Mesenchymal stem cell (in vitro differentiated cells and primary cell): ENCODE measurements around the gene PAPSS1.

ENCODE experiments used
- DNase-seq: peaks from one replicate; pipeline ENCODE4 v3.0.0-alpha.2; 2013
- H2AFZ ChIP-seq: one replicate; pipeline ENCODE4 v1.6.1; 2013; ENCODE audit warnings: low read depth, mild to moderate bottlenecking, control low read depth, inconsistent platforms, low read length, moderate library complexity
- H2AK5ac ChIP-seq: 2 replicates; pipeline ENCODE4 v1.6.1; 2013; ENCODE audit warnings: low read length, moderate library complexity, mild to moderate bottlenecking, inconsistent platforms; ENCODE audit not compliant: severe bottlenecking
- H2BK120ac ChIP-seq: one replicate; pipeline ENCODE4 v1.6.1; 2013; ENCODE audit warnings: low read depth, mild to moderate bottlenecking, inconsistent platforms, low read length, moderate library complexity
- H2BK12ac ChIP-seq, 2 experiments: one replicate each; pipeline ENCODE4 v1.6.1; 2013; ENCODE audit warnings: inconsistent platforms in 2 of 2, low read length in 2 of 2, mild to moderate bottlenecking in 2 of 2, moderate library complexity in 2 of 2, control low read depth in 1 of 2
- H2BK15ac ChIP-seq: one replicate; pipeline ENCODE4 v1.6.1; 2013; ENCODE audit warnings: mild to moderate bottlenecking, low read depth, inconsistent platforms; ENCODE audit not compliant: poor library complexity, severe bottlenecking
- H2BK5ac ChIP-seq: 2 replicates; pipeline ENCODE4 v1.6.1; 2013; ENCODE audit warnings: low read depth, mild to moderate bottlenecking, low read length, control low read depth, inconsistent platforms; ENCODE audit not compliant: poor library complexity, severe bottlenecking
- H3K14ac ChIP-seq, 2 experiments: one replicate each; pipeline ENCODE4 v1.6.1; 2013; ENCODE audit warnings: inconsistent platforms in 2 of 2, low read length in 2 of 2, control low read depth in 1 of 2, mild to moderate bottlenecking in 1 of 2, moderate library complexity in 1 of 2
- H3K18ac ChIP-seq, 2 experiments: one replicate each; pipeline ENCODE4 v1.6.1; 2013; ENCODE audit warnings: inconsistent platforms in 2 of 2, low read length in 2 of 2, control low read depth in 1 of 2, low read depth in 1 of 2, mild to moderate bottlenecking in 1 of 2
- H3K23ac ChIP-seq, 2 experiments: one replicate each; pipeline ENCODE4 v1.6.1; 2013; ENCODE audit warnings: inconsistent platforms in 2 of 2, low read length in 2 of 2, mild to moderate bottlenecking in 2 of 2, moderate library complexity in 2 of 2, control low read depth in 1 of 2
- H3K27ac ChIP-seq: 2 replicates; pipeline ENCODE4 v1.5.1; 2013; ENCODE audit warnings: mild to moderate bottlenecking, moderate library complexity, low read length, control low read depth, inconsistent platforms; ENCODE audit not compliant: poor library complexity, severe bottlenecking
- H3K27me3 ChIP-seq, 2 experiments: 2 replicates each; pipeline versions ENCODE4 v1.6.1 to v1.7.0; 2013; ENCODE audit warnings: low read length in 2 of 2, mild to moderate bottlenecking in 2 of 2, moderate library complexity in 2 of 2, control low read depth in 1 of 2, inconsistent platforms in 1 of 2; ENCODE audit not compliant: control insufficient read depth in 1 of 2, insufficient read depth in 1 of 2
- H3K36me3 ChIP-seq, 2 experiments: 2 replicates each; pipeline versions ENCODE4 v1.6.1 to v1.7.0; 2013; ENCODE audit warnings: low read length in 2 of 2, control low read depth in 1 of 2, inconsistent platforms in 1 of 2, low read depth in 1 of 2, mild to moderate bottlenecking in 1 of 2; ENCODE audit not compliant: insufficient read depth in 2 of 2, control insufficient read depth in 1 of 2
- H3K4ac ChIP-seq, 2 experiments: one replicate each; pipeline ENCODE4 v1.6.1; 2013; ENCODE audit warnings: inconsistent platforms in 2 of 2, low read length in 2 of 2, mild to moderate bottlenecking in 2 of 2, moderate library complexity in 2 of 2, control low read depth in 1 of 2, low read depth in 1 of 2
- H3K4me1 ChIP-seq: 2 replicates; pipeline ENCODE4 v1.6.1; 2013; ENCODE audit warnings: low read depth, low read length, control low read depth; ENCODE audit not compliant: control insufficient read depth, insufficient read depth
- H3K4me2 ChIP-seq: 2 replicates; pipeline ENCODE4 v1.6.1; 2013; ENCODE audit warnings: low read length, mild to moderate bottlenecking, inconsistent platforms; ENCODE audit not compliant: poor library complexity, severe bottlenecking
- H3K4me3 ChIP-seq, 2 experiments: 2 replicates each; pipeline versions ENCODE4 v1.5.1 to v1.7.0; 2013; ENCODE audit warnings: low read length in 2 of 2, mild to moderate bottlenecking in 2 of 2, control low read depth in 1 of 2, low read depth in 1 of 2; ENCODE audit not compliant: insufficient read depth in 1 of 2
- H3K79me1 ChIP-seq: replicated peaks from 2 replicates; pipeline ENCODE4 v1.6.1; 2013; ENCODE audit warnings: mild to moderate bottlenecking, control low read depth, low read length, inconsistent platforms; ENCODE audit not compliant: poor library complexity, severe bottlenecking
- H3K9ac ChIP-seq: 2 replicates; pipeline ENCODE4 v1.7.0; 2013; ENCODE audit warnings: mild to moderate bottlenecking, low read length, moderate library complexity
- H3K9me3 ChIP-seq: 2 replicates; pipeline ENCODE4 v1.7.0; 2013; ENCODE audit warnings: mild to moderate bottlenecking, low read length; ENCODE audit not compliant: control insufficient read depth
- H4K8ac ChIP-seq: one replicate; pipeline ENCODE4 v1.6.1; 2013; ENCODE audit warnings: inconsistent platforms, mild to moderate bottlenecking, low read length, moderate library complexity
- H4K91ac ChIP-seq: one replicate; pipeline ENCODE4 v1.6.1; 2013; ENCODE audit warnings: mild to moderate bottlenecking, low read length, inconsistent platforms
- WGBS: methylation state at CpG from one replicate; pipeline ENCODE4 v1.1.7; 2013; ENCODE audit warnings: mixed read lengths; 5-methylcytosine and 5-hydroxymethylcytosine counted together

Gene PAPSS1

DNA sequence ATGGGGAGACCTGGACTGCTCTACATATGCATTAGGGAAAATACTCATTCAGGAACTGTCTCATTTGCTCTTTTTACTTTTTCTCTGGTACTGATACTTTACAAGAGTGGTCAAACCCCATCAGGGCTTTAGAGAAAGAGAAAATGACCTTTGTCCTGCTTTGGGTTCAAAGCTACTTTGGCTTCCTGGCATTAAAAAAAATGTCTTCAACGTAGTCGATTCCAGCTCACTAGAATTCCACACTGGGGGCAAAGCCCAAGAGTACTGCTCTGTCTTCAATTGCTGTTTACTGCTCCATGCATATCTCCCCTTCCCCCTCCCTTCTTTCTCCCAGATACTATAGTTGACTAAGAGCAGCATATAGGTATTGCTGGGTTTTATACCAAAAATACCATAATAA, 98.0 kb downstream of the PAPSS1 start:
- Histone ChIP-seq H3K36me3 (peaks cover 0 to 11% of the 10 kb centered on the region in 2 experiments), H2BK120ac (no peak overlapping the region), H3K4me1 (peaks cover 1% of the 10 kb centered on the region), H2AFZ (no peak overlapping the region), H3K27me3 (no peaks in the 10 kb centered on the region), H3K27ac (no peak overlapping the region), H3K79me1 (peaks cover 12% of the 10 kb centered on the region), H3K9ac (no peak overlapping the region), H2AK5ac (no peak overlapping the region), H3K14ac (no peak overlapping the region), H3K4ac (no peak overlapping the region), H3K4me3 (no peak overlapping the region), H4K8ac (no peak overlapping the region), H3K18ac (no peak overlapping the region), H2BK5ac (no peak overlapping the region), H3K23ac (no peak overlapping the region), H2BK12ac (no peak overlapping the region), H4K91ac (no peak overlapping the region), H3K9me3 (peaks cover 6% of the 10 kb centered on the region), H2BK15ac (no peak overlapping the region), H3K4me2 (no peak overlapping the region)
- DNase-seq: no peak
- 100% methylated on average over 2 of the region's 2 CpGs for WGBS

DNA sequence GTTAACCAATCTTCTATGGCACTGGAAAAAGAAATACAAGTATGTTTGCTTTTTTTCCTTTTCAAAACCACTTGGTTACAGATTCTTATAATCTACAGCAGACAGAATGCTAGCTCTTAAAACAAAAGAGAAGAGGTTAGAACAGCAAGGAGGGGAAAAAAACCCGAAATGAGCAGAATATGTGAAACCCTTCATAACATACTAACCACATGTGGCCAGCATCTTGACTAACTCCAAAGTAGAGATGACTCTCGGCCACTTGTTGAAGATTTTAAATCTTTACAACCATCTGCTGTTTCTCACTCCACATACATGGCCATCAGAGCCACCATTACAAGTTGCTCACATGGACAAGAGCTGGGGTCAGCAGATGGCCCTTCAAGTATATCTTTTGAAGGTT, 100.3 kb downstream of the PAPSS1 start:
- Histone ChIP-seq H3K18ac (peak overlapping the region in 1 of 2 experiments; percentile 45), H2BK120ac (no peak overlapping the region), H3K36me3 (peaks cover 0 to 15% of the 10 kb centered on the region in 2 experiments), H3K27ac (peak overlapping the region; percentile 90), H3K79me1 (peaks cover 8% of the 10 kb centered on the region), H3K23ac (no peak overlapping the region), H3K27me3 (no peaks in the 10 kb centered on the region), H4K8ac (no peak overlapping the region), H2BK15ac (peak overlapping the region; percentile 67), H3K9ac (peak overlapping the region; percentile 51), H2AK5ac (peak overlapping the region; percentile 71), H2BK12ac (peak overlapping the region in 1 of 2 experiments; percentile 38), H3K4me2 (no peak overlapping the region), H3K4me3 (no peak overlapping the region), H2BK5ac (no peak overlapping the region), H2AFZ (no peak overlapping the region), H3K4ac (no peak overlapping the region), H3K4me1 (peaks cover 1% of the 10 kb centered on the region), H3K14ac (no peak overlapping the region), H3K9me3 (peaks cover 6% of the 10 kb centered on the region), H4K91ac (no peak overlapping the region)
- WGBS: 59% methylated on average over 2 of the region's 2 CpGs
- DNase-seq: peak; percentile 25

DNA sequence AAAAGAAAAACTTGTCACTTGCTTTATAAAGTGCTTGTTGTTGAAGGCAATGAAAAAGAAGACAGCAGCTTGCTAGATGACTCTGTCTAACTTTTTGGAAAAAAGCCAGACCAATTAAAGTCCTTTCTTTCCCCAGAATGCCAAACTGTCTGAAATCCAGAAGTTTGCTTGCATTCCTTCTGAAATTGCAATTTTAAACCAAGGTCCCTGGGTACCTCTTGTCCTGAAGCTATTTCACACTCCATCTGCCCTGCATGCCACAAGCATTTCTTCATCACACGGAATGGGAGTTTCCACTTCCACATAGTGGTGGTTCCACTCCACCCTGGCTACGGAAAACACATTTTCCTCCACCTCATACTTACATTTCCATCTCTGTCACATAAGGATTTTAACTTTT, 101.0 kb downstream of the PAPSS1 start:
- Histone ChIP-seq H3K9me3 (peaks cover 6% of the 10 kb centered on the region), H3K14ac (no peak overlapping the region), H3K4me3 (peak overlapping the region in 1 of 2 experiments; percentile 3), H4K8ac (no peak overlapping the region), H3K27me3 (no peaks in the 10 kb centered on the region), H3K79me1 (peaks cover 8% of the 10 kb centered on the region), H3K18ac (peak overlapping the region in 1 of 2 experiments; percentile 33), H3K27ac (peak overlapping the region; percentile 90), H2BK5ac (no peak overlapping the region), H2AFZ (no peak overlapping the region), H3K4me1 (peaks cover 1% of the 10 kb centered on the region), H3K23ac (no peak overlapping the region), H3K36me3 (peaks cover 0 to 14% of the 10 kb centered on the region in 2 experiments), H2BK12ac (no peak overlapping the region), H2BK120ac (no peak overlapping the region), H2BK15ac (no peak overlapping the region), H3K4me2 (peak overlapping the region; percentile 10), H2AK5ac (no peak overlapping the region), H4K91ac (no peak overlapping the region), H3K9ac (peak overlapping the region; percentile 51), H3K4ac (no peak overlapping the region)
- peak; percentile 87 for DNase-seq
- WGBS: 21% methylated on average over 2 of the region's 2 CpGs

DNA sequence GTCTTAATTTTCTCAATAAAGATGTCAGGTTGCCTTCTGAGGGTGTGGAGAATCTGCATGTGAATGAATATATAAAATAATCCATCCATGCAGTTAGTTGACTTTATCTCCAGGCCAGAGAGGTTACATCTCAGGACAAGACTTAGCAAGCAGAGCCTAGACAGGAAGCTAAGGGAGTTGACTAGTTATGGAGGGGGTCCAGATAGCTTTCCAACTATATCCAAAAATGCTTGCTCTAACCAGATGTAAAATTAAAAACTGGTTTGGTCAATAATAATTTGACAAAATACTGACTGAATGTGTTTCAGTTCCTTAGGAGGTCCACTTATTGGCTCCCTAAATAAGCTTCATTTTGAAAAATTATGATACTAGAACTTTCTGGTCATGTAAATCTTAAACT, 101.4 kb downstream of the PAPSS1 start:
- Histone ChIP-seq H3K4ac (no peak overlapping the region), H3K79me1 (peaks cover 6% of the 10 kb centered on the region), H3K4me1 (peaks cover 1% of the 10 kb centered on the region)

More for the DNA sequence above, 101.4 kb downstream of the PAPSS1 start:
- Histone ChIP-seq H2BK15ac (no peak overlapping the region), H3K27ac (peak overlapping the region; percentile 90), H4K91ac (no peak overlapping the region), H2BK12ac (no peak overlapping the region), H3K14ac (no peak overlapping the region), H3K23ac (no peak overlapping the region), H2BK5ac (no peak overlapping the region), H2BK120ac (no peak overlapping the region), H3K4me3 (peak overlapping the region in 1 of 2 experiments; percentile 3), H2AK5ac (peak overlapping the region; percentile 96), H3K27me3 (no peaks in the 10 kb centered on the region), H3K36me3 (peaks cover 0 to 14% of the 10 kb centered on the region in 2 experiments), H4K8ac (no peak overlapping the region), H3K4me2 (no peak overlapping the region), H3K9me3 (peaks cover 6% of the 10 kb centered on the region), H3K9ac (peak overlapping the region; percentile 18), H2AFZ (no peak overlapping the region), H3K18ac (no peak overlapping the region)
- no peak for DNase-seq
